ENCODE results near the gene CDKN1C. TPM values are rescaled to one million over a fixed set of nuclear protein-coding genes. Genes with fewer than 3 reads are reported as not detected.

Gene CDKN1C
- total and polyA plus RNA-seq, 2 donors (not counting 1 experiment from before 2014, with no cell fraction given): 8.6 to 31.5 TPM

- Histone ChIP-seq H3K4me2 (ENCODE audit: extremely low read depth, insufficient read depth, low read length) (no peak overlapping the region), H3K27me3 (ENCODE audit: control insufficient read depth, insufficient read depth, low read length) (no peaks in the 10 kb centered on the region), H3K79me2 (ENCODE audit: control insufficient read depth, insufficient read depth, low read length) (no peaks in the 10 kb centered on the region), H3K27ac (ENCODE audit: insufficient read depth, low read length) (no peak overlapping the region), H4K20me1 (ENCODE audit: control insufficient read depth, extremely low read depth, insufficient read depth, low read length) (no peaks in the 10 kb centered on the region), H3K4me3 (replicated peaks in 1 of 4; ENCODE audit: control extremely low read depth in 1 of 4, insufficient read depth in 1 of 4, low read depth in 3 of 4, low read length in 4 of 4) (no peak overlapping the region), H3K4me1 (ENCODE audit: control insufficient read depth, extremely low read depth, insufficient read depth, low read length) (peaks cover 13% of the 10 kb centered on the region), H2AFZ (ENCODE audit: low read length) (no peak overlapping the region), H3K9me3 (ENCODE audit: control insufficient read depth, insufficient read depth, low read depth, low read length) (no peaks in the 10 kb centered on the region), H3K36me3 (ENCODE audit: control insufficient read depth, insufficient read depth, low read length) (no peaks in the 10 kb centered on the region), H3K9ac (ENCODE audit: insufficient read depth, low read length) (no peak overlapping the region)
- no peak for DNase-seq (ENCODE audit: low read depth in 2 of 2)
- TF ChIP-seq CTCF (conservative IDR thresholded peaks at IDR 0.05 in 1 of 2, IDR thresholded peaks at IDR 0.05 in 1 of 2; ENCODE audit: low read depth in 1 of 2, low read length in 2 of 2) (no peak), EZH2 (IDR thresholded peaks at IDR 0.05; ENCODE audit: low read length, missing control alignments) (no peak)
These were observed 31.5 kb upstream of the CDKN1C start for GRCh38 chr11:2916892-2917645.

- H3K36me3 ChIP-seq (ENCODE audit: control insufficient read depth, insufficient read depth, low read length): no peaks in the 10 kb centered on the region
- no peaks in the 10 kb centered on the region for H4K20me1 ChIP-seq (ENCODE audit: control insufficient read depth, extremely low read depth, insufficient read depth, low read length)
- H3K27me3 ChIP-seq (ENCODE audit: control insufficient read depth, insufficient read depth, low read length): no peaks in the 10 kb centered on the region
- no peak overlapping the region for H3K9ac ChIP-seq (ENCODE audit: insufficient read depth, low read length)
- H3K4me1 ChIP-seq (ENCODE audit: control insufficient read depth, extremely low read depth, insufficient read depth, low read length): peaks cover 14% of the 10 kb centered on the region
- no peak overlapping the region for H2AFZ ChIP-seq (ENCODE audit: low read length)
- no peak overlapping the region for H3K4me3 ChIP-seq (replicated peaks in 1 of 4; ENCODE audit: control extremely low read depth in 1 of 4, insufficient read depth in 1 of 4, low read depth in 3 of 4, low read length in 4 of 4)
- no peak overlapping the region for H3K27ac ChIP-seq (ENCODE audit: insufficient read depth, low read length)
- H3K79me2 ChIP-seq (ENCODE audit: control insufficient read depth, insufficient read depth, low read length): no peaks in the 10 kb centered on the region
- DNase-seq (ENCODE audit: low read depth in 2 of 2): no peak
- H3K4me2 ChIP-seq (ENCODE audit: extremely low read depth, insufficient read depth, low read length): no peak overlapping the region
- no peaks in the 10 kb centered on the region for H3K9me3 ChIP-seq (ENCODE audit: control insufficient read depth, insufficient read depth, low read depth, low read length)
- TF ChIP-seq EZH2 (IDR thresholded peaks at IDR 0.05; ENCODE audit: low read length, missing control alignments) (no peak), CTCF (conservative IDR thresholded peaks at IDR 0.05 in 1 of 2, IDR thresholded peaks at IDR 0.05 in 1 of 2; ENCODE audit: low read depth in 1 of 2, low read length in 2 of 2) (no peak)
These were observed 30.7 kb upstream of the CDKN1C start for GRCh38 chr11:2916114-2916891.

- Histone ChIP-seq H4K20me1 (ENCODE audit: control insufficient read depth, extremely low read depth, insufficient read depth, low read length) (no peaks in the 10 kb centered on the region), H3K79me2 (ENCODE audit: control insufficient read depth, insufficient read depth, low read length) (no peaks in the 10 kb centered on the region), H3K4me2 (ENCODE audit: extremely low read depth, insufficient read depth, low read length) (no peak overlapping the region), H3K9me3 (ENCODE audit: control insufficient read depth, insufficient read depth, low read depth, low read length) (no peaks in the 10 kb centered on the region), H3K27me3 (ENCODE audit: control insufficient read depth, insufficient read depth, low read length) (no peaks in the 10 kb centered on the region), H2AFZ (ENCODE audit: low read length) (no peak overlapping the region), H3K9ac (ENCODE audit: insufficient read depth, low read length) (no peak overlapping the region), H3K4me1 (ENCODE audit: control insufficient read depth, extremely low read depth, insufficient read depth, low read length) (peaks cover 14% of the 10 kb centered on the region), H3K27ac (ENCODE audit: insufficient read depth, low read length) (no peak overlapping the region), H3K36me3 (ENCODE audit: control insufficient read depth, insufficient read depth, low read length) (no peaks in the 10 kb centered on the region), H3K4me3 (replicated peaks in 1 of 4; ENCODE audit: control extremely low read depth in 1 of 4, insufficient read depth in 1 of 4, low read depth in 3 of 4, low read length in 4 of 4) (no peak overlapping the region)
- TF ChIP-seq CTCF (conservative IDR thresholded peaks at IDR 0.05 in 1 of 2, IDR thresholded peaks at IDR 0.05 in 1 of 2; ENCODE audit: low read depth in 1 of 2, low read length in 2 of 2) (no peak), EZH2 (IDR thresholded peaks at IDR 0.05; ENCODE audit: low read length, missing control alignments) (no peak)
- DNase-seq (ENCODE audit: low read depth in 2 of 2): no peak
These were observed 29.9 kb upstream of the CDKN1C start for GRCh38 chr11:2915473-2915872.

Data from fibroblast of lung (primary cell).